Activated CD4-positive, alpha-beta T cell treated with anti-CD3 and anti-CD28 coated beads for 36 hours (primary cell): ENCODE data around the gene OTUD5. TPM values are rescaled to one million over a fixed set of nuclear protein-coding genes. Genes with fewer than 3 reads are reported as not detected.
A peak's percentile ranks its signal among the peaks of the same experiment; 100 is the strongest.
"Not testable (repeated sequence)": the region's sequence is repeated elsewhere in the genome, so short reads cannot be mapped to it uniquely, and the experiment has no call there.

Experiments used
- ATAC-seq: fragments of 200-7000 bp; cut with Tn5 transposase; one replicate; pipeline ENCODE4 v1.10.0; 2021; ENCODE audit warnings: mild to moderate bottlenecking, moderate library complexity
- CTCF ChIA-PET: fragments of 350-600 bp; sonication (Branson Sonifier 250); formaldehyde crosslinking; loops from one replicate; lab custom pipeline; 2021; ENCODE audit warnings: antibody characterized with exemption; lab: Charles Lee
- POLR2A ChIA-PET: fragments of 350-600 bp; sonication (Branson Sonifier 250); formaldehyde crosslinking; loops from one replicate; lab custom pipeline; 2021; ENCODE audit warnings: antibody characterized with exemption, inconsistent platforms; lab: Charles Lee
- DNase-seq: peaks from one replicate; pipeline ENCODE4 v3.0.0-alpha.2; 2020
- H3K27ac Mint-ChIP-seq: one replicate; pipeline ENCODE4 v1.8.0; 2021; ENCODE audit warnings: mixed read lengths
- H3K27me3 Mint-ChIP-seq: one replicate; pipeline ENCODE4 v1.8.0; 2021; ENCODE audit warnings: mixed read lengths
- H3K36me3 Mint-ChIP-seq: one replicate; pipeline ENCODE4 v1.8.0; 2021; ENCODE audit warnings: low read depth, mixed read lengths
- H3K4me1 Mint-ChIP-seq: one replicate; pipeline ENCODE4 v1.8.0; 2021; ENCODE audit warnings: mixed read lengths
- H3K4me3 Mint-ChIP-seq: one replicate; pipeline ENCODE4 v1.8.0; 2021; ENCODE audit warnings: mild to moderate bottlenecking, moderate library complexity, mixed read lengths
- H3K9me3 Mint-ChIP-seq: one replicate; pipeline ENCODE4 v1.8.0; 2021; ENCODE audit warnings: low read depth, mixed read lengths
- intact Hi-C, 2 experiments: fragments of 100-400 bp; cut with DNase I in 1 of 2; cut with micrococcal nuclease in 1 of 2; formaldehyde crosslinking; loops; one replicate each; pipeline versions ENCODE4 v1.14.2 to v1.15.1; 2022 to 2024; cut with DNase I, micrococcal nuclease
- total RNA-seq, 2 experiments: library from RNA; stranded (reverse); gene quantifications; one replicate each; pipeline ENCODE4 v1.2.3, GENCODE V29; 2021

The OTUD5 gene
- total RNA-seq, 2 experiments from 2014 or later, result 68.0 to 98.1 TPM

DNA sequence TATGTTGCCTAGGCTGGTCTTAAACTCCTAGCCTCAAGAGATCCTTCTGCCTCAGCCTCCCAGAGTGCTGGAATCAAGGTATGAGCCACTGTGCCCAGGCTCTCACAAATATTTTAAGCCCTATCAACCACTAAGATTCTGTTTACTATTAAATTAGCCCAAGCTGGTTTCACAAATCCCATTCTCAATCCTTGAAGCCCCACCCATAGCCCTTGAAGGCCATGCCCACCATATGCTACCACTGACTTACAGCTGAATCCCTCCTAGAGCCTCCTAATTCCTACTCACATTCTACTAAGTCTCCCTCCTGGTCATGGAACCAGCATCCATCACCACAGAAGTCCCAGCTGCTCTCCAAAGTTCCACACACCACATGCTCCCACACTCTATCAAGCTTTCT lies 34.9 kb upstream of the OTUD5 start:
- Mint-ChIP-seq H3K9me3 (no peaks in the 10 kb centered on the region), H3K27ac (no peak overlapping the region), H3K27me3 (no peaks in the 10 kb centered on the region), H3K36me3 (peaks cover 23% of the 10 kb centered on the region), H3K4me3 (no peak overlapping the region), H3K4me1 (peaks cover 2% of the 10 kb centered on the region)
- no peak for ATAC-seq
- no peak for DNase-seq
- POLR2A ChIA-PET, result no interaction called here
- intact Hi-C loops, result no loop called here
- CTCF ChIA-PET, result interaction anchor here (0.7 to 0.8 kb wide), 2 partner anchors 34 to 161 kb away, joined by 3 read pairs; no protein-coding TSS in a partner anchor

DNA sequence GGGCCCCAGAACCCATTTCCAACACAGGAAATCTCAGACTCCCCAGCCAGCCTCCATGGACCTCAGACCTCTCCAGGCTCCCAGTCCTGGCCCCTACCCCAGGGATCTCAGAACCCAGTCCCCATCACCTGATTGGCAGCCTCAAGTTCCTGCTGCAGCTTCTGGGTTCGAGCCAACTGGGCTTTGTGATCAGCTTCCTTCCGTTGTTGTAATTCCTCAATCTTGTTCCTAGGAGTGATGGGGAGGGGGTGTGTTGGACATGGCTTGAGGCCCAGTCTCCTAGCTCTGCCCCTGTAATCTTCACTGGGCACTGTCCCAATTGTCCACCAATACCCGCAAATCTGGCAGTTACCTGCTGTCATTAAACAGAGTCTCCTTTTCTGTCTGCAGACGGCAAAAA lies 32.1 kb upstream of the OTUD5 start:
- ATAC-seq (no peak), DNase-seq (no peak)
- intact Hi-C loops, result no loop called here
- CTCF ChIA-PET, result no interaction called here
- H3K9me3 Mint-ChIP-seq, result no peaks in the 10 kb centered on the region
- POLR2A ChIA-PET, result no interaction called here
- H3K27me3 Mint-ChIP-seq, result no peaks in the 10 kb centered on the region
- no peak overlapping the region for H3K27ac Mint-ChIP-seq
- peaks cover 15% of the 10 kb centered on the region for H3K36me3 Mint-ChIP-seq
- no peak overlapping the region for H3K4me3 Mint-ChIP-seq
- H3K4me1 Mint-ChIP-seq, result no peaks in the 10 kb centered on the region

DNA sequence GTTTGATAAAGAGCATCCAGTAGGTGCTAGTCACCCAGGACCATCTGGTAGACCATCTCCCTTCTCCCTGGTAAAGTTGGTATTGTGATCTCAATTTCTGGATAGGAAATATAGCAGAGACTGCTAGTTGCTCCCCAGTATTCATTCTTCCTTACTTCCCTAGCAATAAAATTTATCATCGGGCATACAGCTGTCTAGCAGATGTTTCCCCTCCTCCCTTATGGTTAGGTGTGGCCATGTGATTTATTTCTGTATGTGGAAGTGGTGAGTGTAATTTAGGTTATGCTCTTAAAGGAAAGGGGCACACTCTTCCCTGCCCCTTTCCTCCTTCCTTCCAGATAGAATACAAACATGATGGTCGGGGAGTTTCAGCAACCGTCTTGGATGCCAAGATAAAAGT lies 26.5 kb upstream of the OTUD5 start:
- Mint-ChIP-seq H3K27ac (no peak overlapping the region), H3K27me3 (no peaks in the 10 kb centered on the region), H3K9me3 (no peaks in the 10 kb centered on the region), H3K4me3 (no peak overlapping the region), H3K4me1 (no peaks in the 10 kb centered on the region), H3K36me3 (peaks cover 27% of the 10 kb centered on the region)
- CTCF ChIA-PET, result no interaction called here
- ATAC-seq, result no peak
- DNase-seq, result no peak
- intact Hi-C loops, result no loop called here
- POLR2A ChIA-PET, result no interaction called here

DNA sequence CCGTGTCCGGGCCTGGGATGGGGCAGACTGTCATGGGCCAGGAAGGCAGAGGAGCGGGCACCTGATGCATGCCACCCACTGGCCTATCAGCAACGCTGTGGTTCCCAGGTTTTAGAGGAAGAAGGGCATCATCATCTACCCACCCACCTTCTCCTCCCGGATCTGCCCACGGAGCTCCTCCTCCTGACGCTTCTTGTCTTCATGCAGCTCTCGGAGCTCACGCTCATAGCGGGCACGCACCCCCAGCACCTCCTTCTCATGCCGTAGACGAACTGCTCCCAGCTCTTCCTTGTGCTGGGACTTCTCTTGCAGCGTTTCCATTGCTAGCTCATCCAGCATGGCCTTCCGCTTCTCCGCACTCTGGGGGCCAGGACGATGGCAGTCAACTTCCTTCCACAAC lies 25.7 kb upstream of the OTUD5 start:
- Mint-ChIP-seq H3K4me1 (no peaks in the 10 kb centered on the region), H3K36me3 (peaks cover 29% of the 10 kb centered on the region), H3K27ac (no peak overlapping the region), H3K4me3 (no peak overlapping the region), H3K27me3 (no peaks in the 10 kb centered on the region), H3K9me3 (no peaks in the 10 kb centered on the region)
- ChIA-PET CTCF (no interaction called here), POLR2A (no interaction called here)
- DNase-seq (no peak), ATAC-seq (no peak)
- intact Hi-C loops, result no loop called here

DNA sequence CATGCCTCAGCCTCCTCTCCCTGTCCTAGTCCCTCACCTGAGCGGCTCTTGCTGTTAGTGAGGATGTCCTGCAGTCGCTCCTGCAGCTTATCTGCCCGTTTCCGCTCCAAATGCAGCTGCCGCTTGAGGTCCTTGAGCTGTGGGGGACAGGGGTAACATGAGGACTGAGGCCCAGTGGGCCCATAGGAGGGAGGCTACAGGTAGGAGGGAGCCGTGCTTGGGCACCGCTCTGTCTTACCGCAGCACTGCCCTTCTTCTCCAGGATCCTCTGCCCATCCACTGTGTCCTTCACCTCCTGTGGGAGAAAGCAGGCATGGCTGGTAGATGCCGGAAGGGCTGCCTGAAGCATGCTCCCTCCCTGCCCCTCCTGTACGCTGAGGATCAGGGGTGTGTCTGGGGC lies 23.8 kb upstream of the OTUD5 start:
- no peak overlapping the region for H3K4me3 Mint-ChIP-seq
- H3K4me1 Mint-ChIP-seq, result no peaks in the 10 kb centered on the region
- H3K27me3 Mint-ChIP-seq, result no peaks in the 10 kb centered on the region
- peaks cover 32% of the 10 kb centered on the region for H3K36me3 Mint-ChIP-seq
- ChIA-PET POLR2A (no interaction called here), CTCF (no interaction called here)
- DNase-seq, result no peak
- no peak for ATAC-seq
- no peaks in the 10 kb centered on the region for H3K9me3 Mint-ChIP-seq
- no peak overlapping the region for H3K27ac Mint-ChIP-seq
- intact Hi-C loops, result no loop called here

DNA sequence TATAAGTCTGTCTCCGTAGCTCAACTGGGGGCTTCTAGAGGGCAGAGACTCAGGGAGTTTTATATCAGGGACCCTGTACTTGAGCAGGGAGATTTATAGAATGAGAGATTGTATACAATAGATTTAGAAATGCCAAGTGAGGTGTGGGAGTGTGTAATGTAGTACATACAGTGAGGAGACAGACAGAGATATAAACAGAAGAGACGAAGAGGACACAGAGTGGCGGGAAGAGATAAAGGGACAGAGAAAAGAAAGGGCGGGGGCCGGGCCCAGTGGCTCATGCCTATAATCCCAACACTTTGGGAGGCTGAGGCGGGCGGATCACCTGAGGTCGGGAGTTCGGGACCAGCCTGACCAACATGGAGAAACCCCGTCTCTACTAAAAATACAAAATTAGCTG lies 22.9 kb upstream of the OTUD5 start:
- CTCF ChIA-PET, H3K4me3 Mint-ChIP-seq, H3K27ac Mint-ChIP-seq, intact Hi-C loops, ATAC-seq, DNase-seq, H3K9me3 Mint-ChIP-seq, H3K27me3 Mint-ChIP-seq, H3K4me1 Mint-ChIP-seq, POLR2A ChIA-PET: not testable (repeated sequence)
- H3K36me3 Mint-ChIP-seq, result peaks cover 32% of the 10 kb centered on the region

DNA sequence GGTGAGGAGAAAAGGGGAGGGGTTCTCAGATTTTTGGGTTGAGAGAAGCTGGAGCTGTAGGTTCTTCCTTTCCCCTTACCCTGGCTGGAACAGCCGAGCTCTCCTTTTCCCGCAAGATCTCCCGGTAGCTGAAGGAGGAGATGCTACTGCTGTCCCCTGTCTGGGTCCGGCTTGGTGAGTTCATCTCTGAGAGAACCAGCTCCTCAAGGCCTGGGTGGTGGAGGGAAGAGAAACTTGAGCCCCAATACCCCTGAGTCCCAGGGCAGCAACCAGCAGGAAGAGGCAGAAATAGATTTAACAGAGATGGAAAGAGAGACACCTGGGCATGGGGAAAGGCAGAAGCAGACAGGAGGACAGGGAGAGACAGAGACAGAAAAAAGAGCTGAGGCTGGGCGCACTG lies 20.8 kb upstream of the OTUD5 start:
- POLR2A ChIA-PET, result no interaction called here
- no peak for DNase-seq
- no peaks in the 10 kb centered on the region for H3K27me3 Mint-ChIP-seq
- H3K4me3 Mint-ChIP-seq, result no peak overlapping the region
- CTCF ChIA-PET, result no interaction called here
- ATAC-seq, result no peak
- H3K9me3 Mint-ChIP-seq, result no peaks in the 10 kb centered on the region
- no peak overlapping the region for H3K27ac Mint-ChIP-seq
- peaks cover 28% of the 10 kb centered on the region for H3K36me3 Mint-ChIP-seq
- intact Hi-C loops, result no loop called here
- H3K4me1 Mint-ChIP-seq, result peaks cover under 1% of the 10 kb centered on the region

DNA sequence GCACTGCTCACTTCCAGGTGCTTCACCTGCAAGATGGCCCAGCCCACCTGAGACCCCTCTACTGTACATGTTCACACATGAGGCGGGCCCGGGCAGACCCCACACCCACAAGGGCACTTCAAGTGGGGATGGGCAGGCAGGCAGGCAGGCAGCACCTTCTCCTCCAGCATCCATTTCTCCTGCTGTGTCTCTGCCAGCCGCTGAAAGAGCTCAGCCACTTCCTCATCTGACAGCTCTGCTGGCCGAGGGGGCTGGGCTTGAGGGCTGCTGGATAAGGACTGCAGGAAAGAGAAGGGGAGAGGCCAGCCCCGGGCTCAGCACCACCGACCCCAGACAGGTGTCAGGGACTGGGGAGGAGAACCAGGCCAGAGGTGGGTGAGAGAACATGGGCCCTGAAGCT lies 18.7 kb upstream of the OTUD5 start:
- ChIA-PET POLR2A (no interaction called here), CTCF (no interaction called here)
- H3K9me3 Mint-ChIP-seq, result no peaks in the 10 kb centered on the region
- no peak for ATAC-seq
- no peak overlapping the region for H3K27ac Mint-ChIP-seq
- H3K27me3 Mint-ChIP-seq, result no peaks in the 10 kb centered on the region
- no peak for DNase-seq
- intact Hi-C loops, result no loop called here
- H3K36me3 Mint-ChIP-seq, result peaks cover 21% of the 10 kb centered on the region
- H3K4me3 Mint-ChIP-seq, result no peak overlapping the region
- peaks cover 15% of the 10 kb centered on the region for H3K4me1 Mint-ChIP-seq

DNA sequence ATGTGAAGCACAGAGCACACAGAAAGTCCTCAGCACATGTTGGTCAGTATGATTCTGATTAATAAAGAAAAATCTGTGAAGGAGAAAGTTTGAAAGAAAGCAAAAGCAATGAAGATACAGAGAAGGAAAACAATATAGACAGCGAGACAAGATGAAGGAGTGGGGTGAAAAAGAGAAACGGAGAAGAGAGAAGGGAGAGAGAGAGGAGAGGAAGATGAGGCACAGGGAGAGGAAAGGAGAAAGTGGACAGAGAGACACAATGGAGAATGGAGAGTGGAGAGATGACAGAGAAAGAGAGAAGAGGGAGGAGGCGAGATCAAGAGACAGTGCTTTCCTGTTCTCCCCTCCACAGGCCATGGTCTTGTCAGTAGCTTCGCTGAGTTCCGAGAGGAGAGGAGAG lies 18.1 kb upstream of the OTUD5 start:
- no peaks in the 10 kb centered on the region for H3K27me3 Mint-ChIP-seq
- no peaks in the 10 kb centered on the region for H3K9me3 Mint-ChIP-seq
- CTCF ChIA-PET, result no interaction called here

DNA sequence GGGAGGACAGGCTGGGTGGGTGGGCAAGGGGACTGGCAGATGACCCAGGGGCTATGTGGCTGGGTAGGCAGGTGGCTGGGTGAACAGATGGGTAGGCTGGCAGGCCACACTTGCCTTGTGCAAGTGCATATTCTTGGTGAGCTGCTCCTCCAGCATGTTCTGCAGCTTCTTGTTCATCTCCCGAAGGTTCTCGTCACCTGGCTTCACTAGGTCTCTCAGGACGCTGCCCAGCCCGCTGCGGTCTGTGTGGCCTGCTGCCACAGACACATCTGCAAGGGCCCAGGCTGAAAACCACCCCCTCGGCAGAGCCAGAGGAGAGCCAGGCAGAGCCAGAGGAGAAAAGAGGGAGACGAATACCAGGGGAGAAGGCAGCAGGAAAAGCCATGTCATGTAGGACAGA lies 17.6 kb upstream of the OTUD5 start:
- no peak overlapping the region for H3K27ac Mint-ChIP-seq
- H3K9me3 Mint-ChIP-seq, result no peaks in the 10 kb centered on the region
- DNase-seq (no peak), ATAC-seq (no peak)
- H3K36me3 Mint-ChIP-seq, result peaks cover 19% of the 10 kb centered on the region
- intact Hi-C loops, result no loop called here
- ChIA-PET CTCF (no interaction called here), POLR2A (no interaction called here)
- no peak overlapping the region for H3K4me3 Mint-ChIP-seq
- no peaks in the 10 kb centered on the region for H3K27me3 Mint-ChIP-seq
- peaks cover 15% of the 10 kb centered on the region for H3K4me1 Mint-ChIP-seq

More for the DNA sequence above, 18.1 kb upstream of the OTUD5 start:
- intact Hi-C loops, result no loop called here
- peaks cover 15% of the 10 kb centered on the region for H3K4me1 Mint-ChIP-seq
- DNase-seq (no peak), ATAC-seq (no peak)
- POLR2A ChIA-PET, result no interaction called here
- H3K4me3 Mint-ChIP-seq, result no peak overlapping the region
- peak overlapping the region; percentile 24 for H3K27ac Mint-ChIP-seq
- peaks cover 19% of the 10 kb centered on the region for H3K36me3 Mint-ChIP-seq

DNA sequence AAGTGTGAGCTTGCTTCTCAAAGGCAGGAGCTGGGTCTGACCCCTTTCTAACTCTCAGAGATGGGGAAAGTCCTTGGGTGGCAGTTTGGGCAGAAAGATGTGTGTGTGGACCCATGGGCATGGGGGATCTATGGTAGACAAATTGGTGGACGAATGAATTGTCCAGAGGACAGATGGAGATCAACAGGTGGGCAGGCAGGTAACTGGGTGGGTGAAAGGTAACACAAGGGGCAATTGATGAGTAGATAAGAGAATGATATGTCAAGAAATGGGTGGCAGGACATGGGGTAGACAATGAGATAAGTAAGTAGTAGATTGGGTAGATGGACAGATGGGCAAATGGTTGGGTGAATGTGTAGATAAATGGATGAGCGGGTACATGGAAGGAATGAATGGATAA lies 17.2 kb upstream of the OTUD5 start:
- no peak overlapping the region for H3K4me3 Mint-ChIP-seq
- intact Hi-C loops, result no loop called here
- ChIA-PET CTCF (no interaction called here), POLR2A (no interaction called here)
- no peaks in the 10 kb centered on the region for H3K9me3 Mint-ChIP-seq
- no peak for ATAC-seq
- peaks cover 19% of the 10 kb centered on the region for H3K36me3 Mint-ChIP-seq
- no peak for DNase-seq
- no peaks in the 10 kb centered on the region for H3K27me3 Mint-ChIP-seq
- H3K27ac Mint-ChIP-seq, result no peak overlapping the region
- peaks cover 15% of the 10 kb centered on the region for H3K4me1 Mint-ChIP-seq

DNA sequence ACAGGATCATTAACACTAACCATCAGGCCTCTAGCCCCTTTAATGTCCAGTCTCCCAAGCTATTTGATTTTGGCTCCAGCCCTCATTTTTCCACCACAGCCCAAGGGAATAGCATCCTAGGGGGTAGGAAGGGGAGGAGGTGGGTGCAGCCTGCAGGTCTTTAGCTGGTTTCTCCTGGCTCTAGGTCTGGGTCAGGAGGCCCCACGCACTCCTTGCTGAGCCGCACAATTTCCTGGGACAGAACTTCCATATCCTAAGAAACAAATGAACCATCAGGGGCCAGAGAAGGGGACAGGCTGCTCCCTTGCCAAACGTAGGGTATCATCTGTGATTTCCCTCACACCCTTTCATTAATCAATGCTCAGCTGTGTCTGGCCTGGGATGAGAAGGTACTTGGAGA lies 16.6 kb upstream of the OTUD5 start:
- CTCF ChIA-PET, result interaction anchor here (0.7 kb wide), 1 partner anchor 694 kb away, joined by 3 read pairs; no protein-coding TSS in a partner anchor
- no peak overlapping the region for H3K4me3 Mint-ChIP-seq
- ATAC-seq (no peak), DNase-seq (no peak)
- no peaks in the 10 kb centered on the region for H3K9me3 Mint-ChIP-seq
- peaks cover 15% of the 10 kb centered on the region for H3K4me1 Mint-ChIP-seq
- POLR2A ChIA-PET, result no interaction called here
- peaks cover 19% of the 10 kb centered on the region for H3K36me3 Mint-ChIP-seq
- intact Hi-C loops, result no loop called here
- no peaks in the 10 kb centered on the region for H3K27me3 Mint-ChIP-seq
- H3K27ac Mint-ChIP-seq, result no peak overlapping the region
